GM19193 (cell line): ENCODE measurements around the gene ENOSF1.

Experiments used
- POLR2A ChIP-seq: IDR thresholded peaks from 4 replicates; pipeline ENCODE4 v1.6.1; 2011; ENCODE audit not compliant: insufficient read depth, insufficient read length; ENCODE audit errors: extremely low read depth

ENOSF1 gene

DNA sequence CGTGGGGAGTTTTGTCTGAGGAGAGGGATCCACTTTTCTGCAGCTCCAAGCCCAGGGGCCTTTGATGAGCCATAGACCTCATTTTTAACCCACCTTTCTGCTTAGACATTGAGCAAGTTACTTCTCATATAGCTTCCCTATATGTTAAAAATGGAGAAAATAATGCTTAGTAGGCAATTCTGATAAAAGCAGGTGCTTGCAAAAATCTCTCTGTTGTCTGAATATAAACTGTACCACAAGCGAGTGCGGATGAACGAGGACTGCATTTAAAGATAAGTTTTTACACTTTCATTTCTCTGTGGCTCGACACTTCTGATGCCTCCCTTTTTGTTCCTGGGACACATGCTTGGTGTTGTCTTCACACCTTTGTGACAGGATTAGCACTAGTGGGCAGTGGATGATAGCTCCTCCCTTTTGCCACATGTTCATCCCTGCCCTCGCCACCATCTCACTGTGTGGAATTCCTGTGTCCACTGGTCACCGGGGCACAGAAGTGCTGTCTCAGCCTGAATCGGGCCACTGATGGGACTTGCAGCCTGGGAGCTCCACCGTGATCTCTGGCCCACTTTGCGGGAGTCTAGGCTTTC lies 53.4 kb downstream of the ENOSF1 start:
- TF ChIP-seq POLR2A: no peak

DNA sequence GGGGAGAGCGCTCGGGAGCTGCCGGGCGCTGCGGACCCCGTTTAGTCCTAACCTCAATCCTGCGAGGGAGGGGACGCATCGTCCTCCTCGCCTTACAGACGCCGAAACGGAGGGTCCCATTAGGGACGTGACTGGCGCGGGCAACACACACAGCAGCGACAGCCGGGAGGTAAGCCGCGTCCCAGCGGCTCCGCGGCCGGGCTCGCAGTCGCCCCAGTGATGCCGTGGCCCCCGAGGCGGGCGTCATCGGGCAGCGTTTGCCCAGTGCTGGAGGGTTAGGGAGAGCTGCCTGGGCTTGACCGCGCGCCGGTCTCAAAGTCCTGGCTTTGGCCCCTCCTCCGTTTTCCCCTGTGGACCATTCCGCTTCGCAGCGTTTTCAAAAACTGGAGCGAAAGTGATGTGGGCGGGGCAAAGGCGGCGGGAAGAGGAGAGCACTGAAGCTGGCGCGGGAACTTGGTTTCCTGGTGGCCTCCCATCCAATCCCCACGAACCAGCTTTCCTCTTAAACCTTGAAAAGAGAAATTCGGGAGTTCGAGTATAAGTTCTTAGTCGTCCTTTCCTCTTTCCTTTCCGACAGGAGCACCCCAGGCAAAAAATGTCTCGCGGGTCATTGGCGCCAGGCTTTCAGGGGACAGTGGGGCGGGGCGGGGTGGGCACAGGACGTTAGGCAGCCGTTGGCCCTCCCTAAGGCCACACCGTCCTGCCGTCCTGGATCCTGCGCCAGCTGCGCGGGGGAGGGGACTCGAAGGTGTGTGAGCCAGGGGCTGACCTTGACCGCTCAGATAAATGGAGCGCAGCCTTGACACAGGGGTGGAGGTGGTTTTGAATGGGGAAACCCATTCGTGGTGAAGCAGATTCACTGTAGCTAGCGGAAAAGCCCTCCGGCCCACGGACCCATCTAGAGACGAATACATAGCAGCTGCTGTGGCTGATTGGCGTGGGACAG lies 54.2 kb downstream of the ENOSF1 start:
- TF ChIP-seq POLR2A: peak; percentile 71

GRCh38 chr18:657311-658000 lies 55.0 kb downstream of the ENOSF1 start, which contains the start of gene TYMS:
TSS of gene TYMS (plus strand) at chr18:657653. CDS start at chr18:657743, 90 bp downstream.
- TF ChIP-seq POLR2A: no peak

GRCh38 chr18:655445-655844 lies 57.0 kb downstream of the ENOSF1 start:
- TF ChIP-seq POLR2A: no peak

- TF ChIP-seq POLR2A: no peak
These were observed 57.8 kb downstream of the ENOSF1 start for GRCh38 chr18:654601-655000.

DNA sequence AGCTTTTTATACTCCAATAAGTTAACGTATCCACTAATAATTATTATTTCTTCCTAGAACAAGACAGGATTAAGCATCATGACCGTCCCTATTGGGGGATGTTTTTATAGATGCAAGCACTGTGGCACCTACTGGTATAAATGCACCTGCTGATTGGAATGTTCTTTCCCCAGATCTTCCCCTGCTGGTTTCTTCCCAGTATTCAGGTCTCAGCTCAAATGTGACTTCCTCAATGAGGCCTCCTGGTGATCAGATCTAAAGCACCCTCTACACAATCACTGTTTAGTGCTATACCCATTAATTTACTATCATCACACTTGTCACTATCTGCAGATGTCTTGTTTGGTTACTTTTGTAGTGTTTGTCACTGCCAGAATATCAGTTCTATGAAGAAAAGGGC lies 58.9 kb downstream of the ENOSF1 start:
- TF ChIP-seq POLR2A: no peak

- TF ChIP-seq POLR2A: no peak
These were observed 60.3 kb downstream of the ENOSF1 start for GRCh38 chr18:652131-652530.

DNA sequence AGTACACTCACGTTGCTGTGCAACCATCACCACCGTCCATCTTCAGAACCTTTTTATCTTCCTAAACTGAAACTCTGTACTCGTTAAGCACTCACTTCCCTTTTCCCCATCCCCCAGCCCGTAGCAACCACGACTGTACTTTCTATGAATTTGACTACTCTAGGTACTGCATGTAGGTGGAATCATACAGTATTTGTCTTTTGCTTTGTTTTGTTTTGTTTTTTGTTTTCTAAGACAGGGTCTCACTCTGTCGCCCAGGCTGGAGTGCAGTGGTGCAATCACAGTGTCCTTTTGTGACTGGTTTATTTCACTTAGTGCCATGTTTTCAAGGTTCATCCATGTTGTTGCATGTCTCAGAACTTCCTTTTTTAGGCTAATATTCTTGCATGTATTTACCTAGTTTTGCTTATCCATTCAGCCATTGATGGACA lies 62.0 kb downstream of the ENOSF1 start:
- TF ChIP-seq POLR2A: no peak

- TF ChIP-seq POLR2A: no peak
These were observed 63.1 kb downstream of the ENOSF1 start for GRCh38 chr18:649341-649740.

DNA sequence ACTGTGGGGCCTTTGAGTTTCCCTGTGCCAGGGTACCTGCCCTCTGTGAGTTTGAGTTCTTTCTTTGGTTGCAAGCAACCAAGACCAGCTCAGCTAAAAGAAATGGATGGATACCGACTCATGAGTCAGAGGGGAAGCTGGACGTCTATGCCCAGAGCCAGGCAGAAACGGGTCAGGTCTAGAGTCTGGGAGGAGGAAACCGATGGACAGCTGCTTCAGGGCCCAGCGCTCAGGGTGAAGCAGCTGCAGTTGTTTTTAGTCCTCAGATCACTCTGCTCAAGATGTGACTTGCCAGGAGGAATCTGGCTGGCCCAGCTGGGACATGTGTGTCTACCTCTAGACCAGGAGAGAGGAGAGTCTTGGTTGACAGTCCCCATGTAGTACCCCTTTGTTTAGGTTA lies 65.1 kb downstream of the ENOSF1 start:
- no peak for TF ChIP-seq POLR2A

DNA sequence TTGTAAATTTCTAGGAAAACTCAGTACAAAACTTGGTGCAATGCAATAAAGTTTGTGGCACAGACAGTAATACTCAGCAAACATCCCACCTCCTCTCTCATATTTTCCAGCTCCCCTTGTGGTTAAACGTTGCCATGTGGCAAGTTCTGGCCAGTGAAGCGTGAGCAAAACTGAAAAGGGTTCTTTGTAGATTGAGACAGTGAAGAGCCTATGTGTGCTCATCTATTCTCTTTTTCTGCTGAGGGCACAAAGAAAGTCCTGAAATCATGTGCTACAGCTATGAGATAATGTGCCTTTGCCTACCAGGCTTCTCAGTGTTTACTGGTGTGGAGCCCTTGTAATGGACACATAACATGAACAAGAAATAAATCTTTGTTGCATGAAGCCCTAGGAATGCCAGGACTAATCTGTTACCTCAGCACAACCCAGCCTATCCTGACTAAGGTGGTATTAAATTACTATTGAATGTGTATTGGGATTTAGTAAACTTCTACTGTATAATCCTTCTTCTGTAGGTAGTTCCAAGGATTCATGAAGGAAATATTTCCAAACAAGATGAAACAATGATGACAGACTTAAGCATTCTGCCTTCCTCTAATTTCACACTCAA lies 67.9 kb downstream of the ENOSF1 start:
- TF ChIP-seq POLR2A: no peak

DNA sequence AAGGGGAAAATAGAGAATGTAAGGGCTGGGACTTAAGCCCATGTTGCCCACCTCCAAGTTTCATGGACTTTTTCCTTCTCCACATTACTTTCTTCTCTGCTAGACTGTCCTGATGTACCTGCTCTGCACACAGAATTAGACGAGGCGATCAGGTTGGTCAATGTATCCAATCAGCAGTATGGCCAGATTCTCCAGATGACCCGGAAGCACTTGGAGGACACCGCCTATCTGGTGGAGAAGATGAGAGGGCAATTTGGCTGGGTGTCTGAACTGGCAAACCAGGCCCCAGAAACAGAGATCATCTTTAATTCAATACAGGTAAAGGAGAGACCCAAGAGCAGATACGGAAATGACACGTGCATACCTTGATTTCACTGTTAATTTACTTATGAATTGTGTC lies 71.2 kb downstream of the ENOSF1 start:
- no peak for TF ChIP-seq POLR2A

GRCh38 chr18:635171-635570 lies 77.3 kb downstream of the ENOSF1 start:
- no peak for TF ChIP-seq POLR2A

DNA sequence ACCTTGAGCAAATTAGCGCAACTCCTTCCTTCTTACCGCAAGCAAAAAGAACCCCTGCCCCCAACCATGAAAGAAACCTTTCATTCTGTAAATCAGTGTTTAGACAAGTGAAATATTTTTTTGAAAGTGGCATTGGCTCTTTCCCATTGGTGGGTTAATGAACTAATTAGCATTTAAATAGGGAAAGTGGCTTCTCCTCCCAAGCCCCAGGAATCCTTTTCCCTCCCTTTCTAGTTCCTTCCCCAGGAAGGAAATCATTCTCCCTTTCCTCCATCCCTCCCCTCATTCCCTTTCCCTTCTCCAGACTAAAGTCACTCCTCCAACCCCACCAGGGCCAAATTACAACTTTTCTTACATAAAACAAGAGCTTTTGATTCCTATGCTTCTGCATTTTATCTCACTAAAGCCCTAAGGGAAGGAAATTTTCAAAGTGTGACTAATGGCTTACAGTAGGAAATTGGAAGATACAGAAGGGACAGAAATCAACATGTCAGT lies 77.8 kb downstream of the ENOSF1 start:
- TF ChIP-seq POLR2A: no peak

DNA sequence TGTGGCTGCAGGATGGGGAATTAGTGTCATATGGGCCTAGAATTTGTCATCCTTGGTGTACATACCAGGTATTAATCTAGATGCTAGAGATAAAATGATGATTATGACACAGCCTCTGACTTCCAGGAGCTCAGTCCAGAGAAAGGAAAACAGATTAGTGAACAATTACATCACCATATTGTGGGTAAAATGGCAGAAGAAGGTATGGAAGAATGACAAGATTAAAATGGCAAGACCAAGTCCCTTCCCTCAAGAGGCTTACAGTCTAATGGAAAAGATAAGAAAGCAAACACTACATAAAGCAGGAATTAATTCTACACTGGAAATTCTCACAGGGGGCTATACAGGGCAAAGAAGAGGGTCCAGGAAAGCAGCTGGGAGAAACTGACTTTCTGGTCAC lies 80.9 kb downstream of the ENOSF1 start:
- TF ChIP-seq POLR2A: no peak
